ENCODE data around the gene AJAP1. TPM values are rescaled to one million over a fixed set of nuclear protein-coding genes. Genes with fewer than 3 reads are reported as not detected.

The AJAP1 gene
- total and polyA plus RNA-seq, 2 experiments from 2014 or later: not detected

GRCh38 chr1:4611563-4612341 lies 42.7 kb upstream of the AJAP1 start (continued):
- no peak for TF ChIP-seq REST (IDR thresholded peaks at IDR 0.05; ENCODE audit: unreplicated experiment)
- no peak for TF ChIP-seq JUNB (IDR thresholded peaks at IDR 0.05; ENCODE audit: unreplicated experiment)
- TF ChIP-seq ZNF331 (CRISPR knock-in tag; IDR thresholded peaks at IDR 0.05; ENCODE audit: low read depth): no peak
- TF ChIP-seq POLR2AphosphoS5 (IDR thresholded peaks at IDR 0.05; ENCODE audit: low read depth): no peak

GRCh38 chr1:4612991-4613390 lies 41.4 kb upstream of the AJAP1 start:
- no peaks in the 10 kb centered on the region for H3K9me2 ChIP-seq (ENCODE audit: insufficient read depth)
- no peaks in the 10 kb centered on the region for H3K79me2 ChIP-seq (replicated peaks; ENCODE audit: insufficient read depth)
- TF ChIP-seq STAT1 (IDR thresholded peaks at IDR 0.05; ENCODE audit: unreplicated experiment) (no peak), REST (IDR thresholded peaks at IDR 0.05; ENCODE audit: unreplicated experiment) (no peak), NANOG (IDR thresholded peaks at IDR 0.05; ENCODE audit: borderline replicate concordance) (no peak), CREB1 (CRISPR knock-in tag; IDR thresholded peaks at IDR 0.05; ENCODE audit: low read depth) (no peak), EZH2phosphoT487 (IDR thresholded peaks at IDR 0.05; ENCODE audit: unreplicated experiment) (no peak), ETS1 (IDR thresholded peaks at IDR 0.05) (no peak)
- no peak for DNase-seq (ENCODE audit: low spot score)
- peaks cover 27% of the 10 kb centered on the region for H3K9me3 Mint-ChIP-seq
- H3K36me3 Mint-ChIP-seq (ENCODE audit: low read depth): peaks cover 4% of the 10 kb centered on the region; the same call in 1 of the 3 replicates
- no peak overlapping the region for H2AFZ ChIP-seq
- no peak for ATAC-seq
- H3K36me3 ChIP-seq (ENCODE audit: insufficient read depth): no peaks in the 10 kb centered on the region
- H3K27me3 ChIP-seq (ENCODE audit: insufficient read depth): no peaks in the 10 kb centered on the region
- H3K4me3 ChIP-seq: no peak overlapping the region
- peaks cover 9% of the 10 kb centered on the region for H3K27me3 Mint-ChIP-seq (ENCODE audit: insufficient read depth, low read depth, poor library complexity)
- H3K4me3 Mint-ChIP-seq: no peak overlapping the region
- no peak overlapping the region for H3K4me2 ChIP-seq
- no peak overlapping the region for H3K27ac ChIP-seq (ENCODE audit: low read depth)
- H4K20me1 ChIP-seq (replicated peaks; ENCODE audit: insufficient read depth): no peaks in the 10 kb centered on the region
- H3K4me1 Mint-ChIP-seq: peaks cover 5% of the 10 kb centered on the region; the same call in 1 of the 3 replicates
- H3K27ac Mint-ChIP-seq: no peak overlapping the region
- H3F3A ChIP-seq (replicated peaks; ENCODE audit: low read depth): no peaks in the 10 kb centered on the region
- no peaks in the 10 kb centered on the region for H3K4me1 ChIP-seq (ENCODE audit: insufficient read depth)

Measured in GM23338 (cell line).